HG02970 (cell line): Measurements from ENCODE around the gene KDM2A.
A peak's percentile ranks its signal among the peaks of the same experiment; 100 is the strongest.

Experiments used
- ATAC-seq: cut with Tn5 transposase; IDR thresholded peaks from one replicate; pipeline ENCODE4 v1.9.1; 2021; ENCODE audit warnings: mild to moderate bottlenecking, moderate library complexity, moderate number of reproducible peaks; ENCODE audit not compliant: unreplicated experiment, low FRiP score

KDM2A gene

GRCh38 chr11:67118801-67119584 is at the start of gene KDM2A:
Gene KDM2A (plus strand): TSS chr11:67119263. CDS start chr11:67121317, 2,054 bp downstream.
- ATAC-seq: peak; percentile 80

- ATAC-seq: no peak
Observed at GRCh38 chr11:67071420-67072284, 47.4 kb upstream of the KDM2A start.

GRCh38 chr11:67072295-67072694 is 46.8 kb upstream of the KDM2A start:
- no peak for ATAC-seq

GRCh38 chr11:67073908-67074307 is 45.2 kb upstream of the KDM2A start:
- ATAC-seq: no peak

GRCh38 chr11:67076202-67076601 is 42.9 kb upstream of the KDM2A start:
- ATAC-seq: no peak

- no peak for ATAC-seq
Observed at GRCh38 chr11:67079065-67079705, 39.9 kb upstream of the KDM2A start.

- no peak for ATAC-seq
Observed at GRCh38 chr11:67082071-67082791, 36.8 kb upstream of the KDM2A start.

- ATAC-seq: no peak
Observed at GRCh38 chr11:67083786-67084366, 35.2 kb upstream of the KDM2A start.

GRCh38 chr11:67085617-67086016 is 33.4 kb upstream of the KDM2A start:
- ATAC-seq: no peak

GRCh38 chr11:67090717-67091116 is 28.3 kb upstream of the KDM2A start:
- no peak for ATAC-seq

- no peak for ATAC-seq
Observed at GRCh38 chr11:67095214-67095507, 23.9 kb upstream of the KDM2A start.

- no peak for ATAC-seq
Observed at GRCh38 chr11:67098799-67099429, 20.1 kb upstream of the KDM2A start.

GRCh38 chr11:67099831-67100324 is 19.2 kb upstream of the KDM2A start:
- no peak for ATAC-seq

GRCh38 chr11:67102664-67103063 is 16.4 kb upstream of the KDM2A start:
- ATAC-seq: no peak

- no peak for ATAC-seq
Observed at GRCh38 chr11:67105964-67106363, 13.1 kb upstream of the KDM2A start.

GRCh38 chr11:67111261-67111660 is 7.8 kb upstream of the KDM2A start:
- no peak for ATAC-seq

- ATAC-seq: no peak
Observed at GRCh38 chr11:67113231-67113721, 5.8 kb upstream of the KDM2A start.

- ATAC-seq: no peak
Observed at GRCh38 chr11:67114275-67114896, 4.7 kb upstream of the KDM2A start.

GRCh38 chr11:67116758-67117105 is 2.3 kb upstream of the KDM2A start:
- ATAC-seq: no peak
